Activated T-cell treated with anti-CD3 and anti-CD28 coated beads, Interleukin-2, amount 50 U/mL, for 1 hour (primary cell): ENCODE measurements around the gene SIGLEC1.

Experiments used
- DNase-seq: peaks from one replicate; pipeline ENCODE4 v3.0.0-alpha.2; 2020

Gene SIGLEC1

DNA sequence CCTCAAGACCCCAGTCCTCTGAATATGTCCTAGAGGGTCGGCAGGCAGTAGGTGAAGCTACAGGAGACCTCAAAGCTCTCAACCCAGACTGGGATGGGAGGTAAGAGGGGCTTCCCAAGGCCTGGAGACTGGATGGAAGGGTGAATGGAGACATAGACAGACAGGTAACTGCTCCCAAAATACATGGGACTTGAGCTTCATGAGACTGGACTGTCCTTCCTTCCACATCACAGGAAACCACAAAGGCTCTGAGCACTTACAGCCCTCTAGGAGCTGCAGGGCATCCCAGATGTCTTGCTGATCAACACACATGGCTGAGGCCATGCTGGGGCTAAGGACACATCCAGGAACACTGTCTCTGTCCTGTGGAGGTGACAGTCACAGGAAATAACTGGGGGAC lies 31.6 kb upstream of the SIGLEC1 start:
- DNase-seq: no peak

DNA sequence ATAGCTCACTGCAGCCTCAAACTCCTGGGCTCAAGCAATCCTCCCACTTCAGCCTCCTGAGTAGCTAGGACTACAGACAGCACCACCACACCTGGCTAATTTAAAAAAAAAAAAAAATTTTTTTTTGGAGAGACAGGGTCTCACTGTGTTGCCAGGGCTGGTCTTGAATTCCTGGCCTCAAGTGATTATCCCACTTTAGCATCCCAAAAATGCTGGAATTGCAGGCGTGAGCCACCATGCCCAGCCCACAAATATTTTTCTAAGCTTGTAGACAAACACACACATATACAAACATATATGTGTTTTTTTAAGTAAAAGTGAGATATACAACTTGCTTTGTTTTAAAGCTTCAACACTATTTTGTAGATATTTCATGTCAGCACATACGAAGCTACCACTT lies 30.9 kb upstream of the SIGLEC1 start:
- no peak for DNase-seq

DNA sequence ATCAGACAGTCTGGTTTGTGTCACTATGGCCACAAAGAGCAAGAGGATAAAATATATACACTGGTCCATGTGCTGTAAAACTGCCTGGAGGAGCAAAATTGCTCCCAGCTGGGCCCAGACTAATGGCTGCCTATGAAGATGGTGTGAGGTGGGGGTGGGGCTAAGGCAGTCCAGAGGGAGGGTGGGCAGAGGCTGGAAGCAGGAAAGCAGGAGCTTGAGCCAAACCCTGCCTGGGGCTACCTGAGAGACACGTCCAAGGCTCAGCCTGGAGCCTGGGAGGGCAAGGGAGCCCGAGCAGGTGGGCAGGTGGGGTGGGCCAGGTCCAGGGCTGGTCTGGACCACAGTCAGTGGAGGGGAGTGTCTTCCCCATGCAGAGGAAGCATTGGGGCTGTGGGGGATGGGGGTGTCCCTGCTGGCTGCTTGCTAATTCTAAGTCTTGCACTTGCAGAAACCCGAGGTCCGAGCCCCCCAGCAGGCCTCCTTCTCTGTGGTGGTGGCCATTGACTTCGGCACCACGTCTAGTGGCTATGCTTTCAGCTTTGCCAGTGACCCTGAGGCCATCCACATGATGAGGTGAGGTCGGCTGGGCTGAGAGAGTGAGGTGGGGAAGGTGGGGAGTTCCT lies 29.5 kb upstream of the SIGLEC1 start:
- DNase-seq: no peak

DNA sequence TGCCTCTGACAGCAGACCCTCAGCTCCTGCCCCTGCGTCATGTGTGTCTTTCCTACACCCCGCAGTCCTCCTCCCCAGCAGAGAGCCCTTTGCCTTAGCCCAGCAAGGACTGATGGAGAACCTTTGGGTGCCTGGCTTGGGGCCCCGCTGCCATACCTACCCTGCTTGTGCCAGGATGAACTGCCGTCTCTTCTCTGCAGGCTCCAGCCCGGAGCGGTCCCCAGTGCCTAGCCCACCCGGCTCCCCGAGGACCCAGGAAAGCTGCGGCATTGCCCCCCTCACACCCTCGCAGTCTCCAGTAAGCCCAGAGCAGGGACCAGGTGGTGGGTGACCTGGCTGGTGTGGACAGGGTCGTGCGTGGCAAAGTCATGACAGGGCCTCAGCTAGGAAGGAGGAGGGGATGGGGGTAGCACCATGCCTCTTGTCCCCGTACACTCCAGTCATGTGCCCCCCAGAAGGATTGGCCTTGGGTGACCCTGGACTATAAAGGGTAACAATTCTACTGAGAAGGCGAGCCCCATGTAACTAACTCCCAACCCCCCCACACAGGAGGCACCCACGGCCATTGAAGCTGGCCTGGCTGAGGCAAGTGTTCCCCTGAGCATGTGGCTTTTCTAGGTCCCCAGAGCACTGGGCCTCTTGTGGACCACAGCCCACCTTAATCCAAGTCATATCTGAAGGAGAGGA lies 28.4 kb upstream of the SIGLEC1 start:
- DNase-seq: no peak

DNA sequence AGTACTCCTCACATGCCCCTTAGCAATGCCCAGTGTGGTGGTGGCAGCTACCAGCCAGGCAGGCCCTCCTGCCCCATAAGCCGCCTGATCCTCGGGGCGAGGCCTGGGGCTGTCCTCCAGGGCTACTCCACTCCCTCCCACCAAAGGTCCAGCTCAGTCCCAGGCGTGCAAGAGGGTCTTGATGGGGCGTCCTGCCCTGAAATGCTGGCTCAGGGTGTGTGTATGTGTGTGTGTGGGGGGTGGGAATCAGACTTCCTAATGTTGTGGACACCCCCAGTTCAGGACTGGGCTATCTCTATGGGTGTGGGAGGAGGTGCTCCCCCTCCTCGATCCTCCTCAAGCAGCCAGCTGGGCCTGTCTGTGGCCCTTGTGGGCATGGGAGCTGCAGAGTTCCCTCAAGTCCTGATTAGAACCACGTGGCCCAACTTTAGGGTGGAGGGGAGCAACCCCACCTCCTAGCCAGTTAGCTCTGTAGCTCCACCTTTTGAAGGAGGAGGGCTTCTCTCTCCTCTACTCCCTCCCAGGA lies 27.6 kb upstream of the SIGLEC1 start:
- DNase-seq: no peak

DNA sequence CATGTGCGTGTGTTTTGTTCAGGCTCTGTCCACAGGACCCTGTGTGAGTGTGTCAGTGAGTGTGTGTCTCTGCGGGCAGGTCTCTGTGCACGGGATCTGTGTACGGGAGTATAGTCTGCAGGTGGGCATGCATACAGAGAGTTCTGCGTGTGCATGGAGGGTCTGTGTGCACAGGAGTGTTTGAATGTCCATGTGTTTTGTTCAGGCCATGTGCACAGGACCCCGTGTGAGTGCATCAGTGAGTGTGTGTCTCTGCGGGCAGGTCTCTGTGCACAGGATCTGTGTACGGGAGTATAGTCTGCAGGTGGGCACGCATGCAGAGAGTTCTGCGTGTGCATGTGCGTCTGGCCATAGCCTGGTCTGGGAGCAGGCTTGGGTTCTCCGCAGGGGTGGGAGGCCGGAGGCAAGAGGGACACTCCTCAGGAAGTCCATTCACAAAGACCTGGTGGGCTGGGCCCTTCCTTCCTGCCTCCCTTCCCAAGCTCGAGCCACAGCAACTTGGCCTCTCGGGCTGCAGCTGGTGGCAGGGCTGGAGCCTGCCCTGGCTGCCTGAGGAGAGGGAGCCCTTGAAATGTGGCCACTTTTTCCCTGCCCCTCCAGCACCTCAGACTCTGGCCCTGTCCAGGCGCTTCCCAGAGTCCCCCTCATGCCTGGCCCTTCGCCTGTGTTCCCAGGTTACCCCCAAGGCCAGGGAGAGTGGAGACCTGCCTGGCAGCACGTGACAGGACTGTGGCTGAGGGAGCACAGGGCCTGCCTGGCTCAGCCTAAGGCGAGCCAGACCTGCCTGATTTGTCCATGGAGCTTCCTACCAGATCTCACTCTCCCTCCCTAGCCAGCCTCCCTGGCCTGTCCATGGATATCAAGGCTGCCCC lies 26.9 kb upstream of the SIGLEC1 start:
- DNase-seq: no peak

DNA sequence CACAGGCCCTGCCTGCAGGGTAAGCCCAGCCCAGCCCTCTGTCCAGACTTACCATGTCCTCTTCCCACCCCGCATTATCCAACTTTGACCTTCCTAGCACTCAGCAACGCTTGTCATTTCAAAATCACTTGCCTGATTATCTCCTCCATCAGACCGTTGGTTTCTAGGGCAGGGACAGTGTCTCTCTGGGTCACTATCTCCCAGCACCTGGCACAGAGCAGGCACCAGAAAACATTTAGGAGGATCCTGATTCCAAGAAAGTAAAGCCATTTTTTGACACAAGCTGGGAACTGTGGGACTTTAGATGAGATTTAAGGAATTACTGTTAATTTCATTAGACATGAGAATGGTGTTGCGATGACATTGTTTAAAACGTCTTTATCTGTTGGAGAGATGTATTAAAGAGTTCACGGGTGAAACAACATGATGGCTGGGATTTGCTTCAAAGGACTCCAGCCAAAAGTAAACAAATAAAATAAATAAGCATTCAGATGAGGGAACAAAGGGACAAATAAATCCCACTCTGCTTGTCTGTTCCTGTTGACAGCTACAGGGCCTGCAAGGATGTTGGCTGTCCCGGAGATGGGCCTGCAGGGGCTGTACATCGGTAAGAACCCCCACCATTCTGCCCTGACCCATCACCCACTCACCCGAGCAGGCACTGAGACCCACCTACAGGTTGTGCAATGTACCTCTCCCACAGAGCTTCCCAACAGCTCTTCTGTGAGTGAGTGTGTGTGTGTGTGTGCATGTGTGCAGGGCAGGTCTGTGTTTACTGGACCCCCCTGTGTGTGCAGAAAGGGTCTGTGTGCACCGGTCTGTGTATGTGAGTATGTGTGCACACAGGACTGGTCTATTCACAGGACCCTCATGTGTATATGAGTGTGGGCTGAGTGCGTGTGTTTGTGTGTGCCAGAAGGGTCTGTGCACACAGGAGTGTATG lies 26.0 kb upstream of the SIGLEC1 start:
- no peak for DNase-seq

DNA sequence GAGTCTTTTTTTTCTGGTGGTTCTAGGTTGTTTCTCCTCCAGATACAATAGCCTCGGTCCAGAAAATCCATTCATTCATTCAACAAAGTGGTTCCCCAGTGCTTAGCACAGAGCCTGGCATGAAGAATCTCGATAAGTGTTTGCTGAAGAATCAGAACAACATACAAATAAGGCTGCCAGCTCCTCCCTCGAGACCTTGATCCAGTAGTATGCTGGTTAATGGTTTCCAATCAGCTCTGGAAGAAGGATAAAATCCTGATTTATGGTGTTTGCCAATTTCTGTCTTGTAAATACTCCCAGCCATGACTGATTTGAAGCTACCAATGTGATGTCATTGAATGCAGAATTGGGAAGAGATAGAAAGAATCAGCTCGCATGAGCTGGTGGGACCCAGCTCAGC lies 23.4 kb upstream of the SIGLEC1 start:
- no peak for DNase-seq

DNA sequence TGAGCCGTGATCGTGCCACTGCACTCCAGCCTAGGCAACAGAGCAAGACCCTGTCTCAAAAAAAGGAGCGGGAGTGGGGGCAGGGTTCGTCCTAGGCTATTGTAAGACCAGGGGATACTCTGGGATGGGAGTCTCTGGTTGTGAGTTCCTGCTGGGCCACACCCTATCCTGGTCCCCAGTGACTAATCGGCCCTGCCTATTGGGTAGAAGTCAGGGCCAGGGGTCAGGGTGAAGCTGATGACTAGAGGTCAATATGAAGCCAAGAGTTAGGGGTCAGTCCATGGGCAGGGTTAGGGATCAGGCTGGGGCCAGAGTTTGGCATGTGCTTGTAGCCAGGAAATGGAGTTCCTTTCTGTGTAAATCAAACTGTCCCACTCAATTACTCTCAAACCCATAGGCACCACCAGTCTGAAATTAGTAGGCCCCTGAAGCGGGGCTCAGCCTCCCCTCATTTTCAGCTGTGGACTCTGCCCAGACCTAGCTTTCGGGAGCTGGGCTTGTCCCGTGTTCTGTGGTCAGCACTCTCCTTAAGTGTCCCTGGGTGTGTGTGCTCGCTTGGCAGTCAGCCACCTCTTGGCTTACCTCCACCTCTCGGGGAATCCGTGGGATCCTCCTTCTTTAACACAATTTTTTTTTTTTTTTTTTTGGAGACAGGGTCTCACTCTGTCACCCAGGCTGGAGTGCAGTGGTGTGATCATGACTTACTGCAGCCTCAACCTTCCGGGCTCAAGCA lies 21.9 kb upstream of the SIGLEC1 start:
- no peak for DNase-seq

DNA sequence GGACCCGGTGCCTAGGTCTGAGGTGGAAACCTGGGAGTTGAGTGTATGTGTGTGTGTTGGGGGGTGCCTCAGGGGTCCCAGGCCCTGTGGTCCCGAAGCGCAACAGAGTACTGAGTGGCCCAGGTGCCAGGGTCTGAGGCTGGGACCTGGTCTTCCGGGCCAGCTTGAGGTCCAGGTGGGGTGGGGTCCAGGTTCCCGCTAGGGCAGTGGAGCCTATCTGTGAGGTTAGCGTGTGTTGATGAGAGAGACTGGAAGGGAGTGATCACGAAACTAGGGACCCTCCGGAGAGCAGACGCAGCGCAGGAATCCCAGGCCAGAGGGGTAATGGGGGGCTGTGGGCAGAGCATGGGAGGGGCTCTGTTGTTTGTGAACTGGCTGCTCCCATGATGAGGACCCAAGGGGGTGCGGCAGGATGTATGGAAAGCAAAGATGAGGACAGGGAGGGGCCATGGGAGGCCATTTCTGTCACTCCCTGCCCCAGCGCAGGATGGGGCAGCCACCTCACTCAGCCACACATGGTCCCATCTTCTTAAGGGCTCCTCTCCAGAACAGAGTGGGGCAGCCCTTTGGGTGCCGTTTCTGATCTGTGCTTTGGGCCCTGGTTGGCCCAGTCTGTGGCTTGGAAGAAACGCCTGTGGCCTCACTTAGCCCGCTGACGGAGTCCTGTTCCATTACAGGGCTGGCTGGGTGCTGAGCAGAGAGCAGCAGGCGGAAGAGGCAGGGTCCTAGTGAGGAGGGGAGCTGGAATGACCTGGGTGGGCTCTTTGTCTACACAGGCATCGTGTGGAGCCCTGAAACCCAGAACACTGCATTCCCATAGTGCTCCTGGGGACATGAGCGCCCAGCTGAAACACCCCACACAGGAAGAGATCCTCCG lies 21.0 kb upstream of the SIGLEC1 start:
- DNase-seq: no peak

DNA sequence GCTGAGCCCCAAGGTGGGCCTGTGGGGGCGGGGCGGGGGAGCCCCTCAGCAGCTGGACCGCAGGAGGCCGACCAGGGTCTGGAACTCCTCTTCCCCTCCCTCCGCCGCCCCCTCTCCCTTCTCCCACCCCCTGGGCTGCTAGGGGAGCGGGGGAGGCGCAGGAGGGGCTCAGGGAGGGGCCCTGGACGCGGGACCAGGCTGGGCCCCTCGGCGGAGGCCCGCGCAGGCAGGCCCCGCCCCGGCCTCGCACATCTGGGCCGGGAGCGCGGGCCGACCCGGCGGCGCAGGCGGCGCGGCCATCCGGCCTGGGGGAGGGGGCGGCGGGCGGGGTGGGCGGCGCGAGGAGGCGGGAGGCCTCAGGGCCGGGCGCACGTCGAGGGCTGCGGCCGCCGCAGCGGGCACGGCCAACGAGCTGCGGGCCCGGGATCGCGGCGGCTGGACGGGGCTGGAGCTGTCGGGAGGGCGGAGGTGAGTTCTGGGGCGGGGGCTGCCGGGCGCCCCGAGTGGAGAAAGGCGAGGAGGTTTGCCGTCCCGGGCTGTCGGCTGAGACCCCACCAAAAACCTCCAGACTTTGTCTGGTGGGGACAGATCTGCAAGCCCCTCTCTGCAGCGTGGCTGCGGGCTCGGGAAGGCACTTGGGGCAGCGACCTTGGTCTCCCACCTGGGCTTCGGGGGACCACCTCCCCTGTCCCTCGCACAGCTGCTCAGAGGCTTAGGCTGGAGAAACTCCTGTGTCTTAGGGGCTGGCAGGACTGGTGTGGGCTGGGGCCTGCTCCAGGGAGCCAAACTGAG lies 20.1 kb upstream of the SIGLEC1 start, which contains the start of gene HSPA12B:
TSS of gene HSPA12B (plus strand) at position 359 of the 792 bp plus-strand sequence. CDS start 5,990 bp downstream, outside the sequence.
- DNase-seq: no peak

DNA sequence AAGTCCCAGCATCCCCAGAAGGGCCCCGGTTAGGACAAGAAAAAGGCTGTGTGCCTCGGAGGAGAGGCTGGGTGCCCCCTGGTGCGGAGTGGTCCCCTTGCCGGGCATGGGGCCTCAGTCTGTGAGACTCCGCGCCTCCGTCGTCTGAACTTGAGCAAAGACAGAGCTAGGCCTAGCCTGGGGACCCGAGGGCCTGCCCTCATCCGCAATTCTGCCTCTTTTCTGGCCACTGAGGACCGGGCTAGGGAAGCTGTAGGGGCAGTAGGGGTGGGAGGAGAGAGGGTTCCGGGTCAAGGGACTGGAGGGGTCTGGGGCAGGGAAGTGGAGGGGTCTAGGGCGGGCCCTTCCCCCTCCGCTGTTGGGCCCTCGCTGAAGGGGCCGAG lies 19.5 kb upstream of the SIGLEC1 start:
- no peak for DNase-seq

DNA sequence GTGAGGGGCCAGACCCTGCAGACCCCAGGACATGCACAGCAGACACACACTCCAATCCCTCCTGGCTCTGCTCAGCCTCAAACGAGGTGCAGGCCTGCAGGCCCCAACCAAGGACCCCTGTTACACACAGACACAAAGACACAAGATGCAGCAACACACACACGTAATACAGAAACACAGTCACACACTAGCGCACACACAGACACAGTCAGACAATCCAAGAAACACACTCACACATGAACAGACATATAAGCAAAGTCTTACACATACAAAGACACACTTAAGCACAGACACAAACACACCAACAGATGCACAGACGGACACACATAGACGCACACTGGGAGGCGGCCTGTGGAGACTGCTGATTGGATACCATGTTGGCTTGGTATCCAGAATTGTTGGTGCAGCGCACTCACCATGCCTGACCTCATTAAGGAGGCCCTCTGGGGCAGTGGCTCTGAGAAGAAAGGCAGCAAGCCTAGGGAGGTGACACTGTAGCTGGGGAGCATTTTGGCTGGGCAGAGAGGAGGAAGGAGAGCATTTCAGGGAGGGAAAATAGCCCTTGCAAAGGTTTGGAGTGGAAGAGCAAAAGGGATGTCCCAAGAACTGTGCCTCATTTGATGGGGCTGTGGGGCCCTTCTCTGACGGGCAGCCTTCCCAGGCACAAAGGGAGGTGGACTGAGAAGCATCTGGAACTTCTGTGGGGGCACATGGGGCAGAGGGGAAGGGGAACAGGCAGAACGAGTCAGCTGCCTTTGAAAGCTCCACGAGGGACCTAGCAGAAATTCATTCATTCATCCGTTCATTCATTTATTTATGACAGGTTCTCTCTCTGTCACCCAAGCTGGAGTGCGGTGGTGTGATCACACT lies 18.6 kb upstream of the SIGLEC1 start:
- no peak for DNase-seq

DNA sequence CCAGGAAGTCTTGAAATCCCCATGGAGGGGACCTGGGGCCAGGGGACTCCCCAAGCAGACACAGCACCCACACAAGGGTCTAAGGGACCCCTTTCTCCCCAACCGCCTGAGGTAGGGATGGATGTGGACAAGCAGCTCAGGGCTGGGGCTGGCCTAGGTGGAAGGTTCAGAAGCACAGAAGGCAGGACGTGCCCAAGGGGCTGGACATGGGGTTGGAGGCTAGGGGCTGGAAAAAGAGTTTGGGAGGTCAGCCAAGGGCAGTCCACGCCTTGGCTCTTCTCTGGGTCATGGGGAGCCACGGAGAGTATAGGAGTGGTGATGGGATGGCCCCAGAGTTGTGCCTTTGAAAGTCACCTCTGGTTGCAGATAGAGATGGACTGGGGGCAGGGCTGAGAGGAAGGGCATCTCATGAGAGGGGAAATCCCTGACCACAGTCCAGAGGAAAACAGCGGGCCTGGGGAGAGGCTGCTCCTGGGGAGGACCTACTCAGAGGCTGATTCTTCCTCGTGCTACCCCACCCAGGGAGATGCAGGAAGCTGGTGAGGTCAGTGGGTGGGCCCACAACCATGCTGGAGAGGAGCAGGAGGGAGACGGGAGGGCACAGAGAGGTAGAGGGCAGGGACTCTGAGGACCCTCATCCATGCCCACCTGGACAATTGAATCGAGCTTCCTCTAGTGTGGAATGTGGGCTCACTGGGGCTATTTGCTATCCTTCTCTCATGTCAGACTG lies 17.6 kb upstream of the SIGLEC1 start:
- no peak for DNase-seq

DNA sequence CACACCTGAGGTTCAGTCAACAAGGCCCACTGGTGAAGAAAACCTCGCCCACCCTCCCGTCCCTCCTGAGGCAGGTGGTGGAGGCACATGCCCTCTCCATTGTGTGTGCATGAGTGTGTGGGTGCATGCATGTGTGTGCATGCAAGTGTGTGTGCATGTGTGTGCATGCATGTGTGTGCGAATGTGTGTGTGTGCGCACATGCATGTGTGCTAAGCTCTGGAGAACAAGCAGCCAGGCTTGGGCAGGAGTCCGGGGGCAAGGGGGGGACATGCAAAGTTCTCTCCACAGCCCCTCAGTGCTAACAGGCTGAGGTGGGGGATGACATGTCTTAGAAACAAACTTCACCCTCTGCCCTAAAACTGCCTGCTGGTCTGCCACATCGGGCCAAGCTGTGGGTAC lies 17.0 kb upstream of the SIGLEC1 start:
- DNase-seq: no peak

DNA sequence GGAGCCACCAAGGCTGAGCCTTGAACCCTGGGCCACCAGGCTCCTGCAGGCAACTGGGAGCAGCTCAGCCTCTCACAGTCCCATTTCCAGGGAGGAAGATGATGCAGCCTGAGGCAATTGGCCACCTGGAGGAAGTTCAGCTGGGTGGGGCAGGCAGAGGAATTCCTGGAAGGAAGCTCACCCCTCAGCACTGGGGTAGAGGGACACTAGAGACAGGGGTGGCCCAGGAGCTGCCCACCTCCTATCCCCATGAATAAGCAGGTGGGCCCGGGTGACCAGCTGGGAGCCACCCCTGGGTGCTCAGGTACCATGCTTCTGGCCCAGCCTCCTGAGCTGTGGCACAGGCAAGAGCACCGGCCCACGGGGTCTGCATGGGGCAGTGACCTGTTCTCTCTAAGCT lies 16.5 kb upstream of the SIGLEC1 start:
- DNase-seq: no peak

DNA sequence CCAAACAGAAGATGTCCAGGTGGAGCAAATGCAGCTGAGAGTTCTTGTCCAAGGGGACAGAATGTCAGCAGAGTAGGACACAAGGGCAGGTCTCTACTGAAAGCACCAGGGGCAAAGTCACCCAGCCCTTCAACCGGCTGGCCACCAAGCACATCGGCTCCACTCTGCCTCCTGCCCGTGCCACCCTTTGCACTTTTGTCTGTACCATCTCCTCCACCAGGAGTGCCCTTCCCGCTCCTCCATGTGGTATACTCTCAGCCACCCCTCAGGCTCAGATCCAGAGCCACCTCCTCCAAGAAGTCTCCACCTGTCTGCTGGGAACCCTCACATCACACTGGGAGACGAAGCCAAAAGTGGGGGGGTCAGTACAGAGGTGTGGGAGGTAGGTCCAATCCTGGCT lies 16.0 kb upstream of the SIGLEC1 start:
- DNase-seq: no peak

DNA sequence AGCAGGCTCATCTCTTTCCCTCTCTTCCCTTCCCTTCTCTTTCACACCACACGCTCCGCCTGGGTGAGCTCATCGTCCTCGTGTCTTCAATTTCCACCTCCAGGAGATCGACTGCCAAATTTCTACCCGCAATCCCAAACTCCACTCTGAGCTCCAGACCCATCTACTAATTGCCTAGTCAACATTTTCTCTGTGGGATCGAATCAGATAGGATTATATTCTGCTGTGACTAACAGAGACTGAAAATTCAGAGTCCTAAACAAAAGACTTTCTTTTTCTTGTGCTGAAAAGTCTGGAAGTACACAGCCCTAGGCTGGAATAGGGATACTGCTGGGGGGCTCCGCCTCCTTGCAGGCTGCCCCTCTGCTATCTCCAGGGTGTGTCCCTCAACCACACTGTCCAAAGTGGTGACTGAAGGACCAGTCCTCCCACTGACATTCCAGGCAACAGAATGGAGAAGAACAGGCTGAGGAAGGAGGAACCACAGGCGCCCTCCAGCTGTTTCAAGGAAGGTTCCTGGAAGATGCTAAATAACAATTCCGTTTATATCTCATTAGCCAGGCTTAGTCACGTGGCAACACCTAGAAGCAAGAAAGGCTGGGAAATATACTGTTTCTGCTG lies 15.1 kb upstream of the SIGLEC1 start:
- no peak for DNase-seq
